Measurements from ENCODE around the gene CGREF1. TPM values are rescaled to one million over a fixed set of nuclear protein-coding genes. Genes with fewer than 3 reads are reported as not detected.
A peak's percentile ranks its signal among the peaks of the same experiment; 100 is the strongest.

Gene CGREF1
- total RNA-seq, 1 experiment from 2014 or later = 4.0 TPM

DNA sequence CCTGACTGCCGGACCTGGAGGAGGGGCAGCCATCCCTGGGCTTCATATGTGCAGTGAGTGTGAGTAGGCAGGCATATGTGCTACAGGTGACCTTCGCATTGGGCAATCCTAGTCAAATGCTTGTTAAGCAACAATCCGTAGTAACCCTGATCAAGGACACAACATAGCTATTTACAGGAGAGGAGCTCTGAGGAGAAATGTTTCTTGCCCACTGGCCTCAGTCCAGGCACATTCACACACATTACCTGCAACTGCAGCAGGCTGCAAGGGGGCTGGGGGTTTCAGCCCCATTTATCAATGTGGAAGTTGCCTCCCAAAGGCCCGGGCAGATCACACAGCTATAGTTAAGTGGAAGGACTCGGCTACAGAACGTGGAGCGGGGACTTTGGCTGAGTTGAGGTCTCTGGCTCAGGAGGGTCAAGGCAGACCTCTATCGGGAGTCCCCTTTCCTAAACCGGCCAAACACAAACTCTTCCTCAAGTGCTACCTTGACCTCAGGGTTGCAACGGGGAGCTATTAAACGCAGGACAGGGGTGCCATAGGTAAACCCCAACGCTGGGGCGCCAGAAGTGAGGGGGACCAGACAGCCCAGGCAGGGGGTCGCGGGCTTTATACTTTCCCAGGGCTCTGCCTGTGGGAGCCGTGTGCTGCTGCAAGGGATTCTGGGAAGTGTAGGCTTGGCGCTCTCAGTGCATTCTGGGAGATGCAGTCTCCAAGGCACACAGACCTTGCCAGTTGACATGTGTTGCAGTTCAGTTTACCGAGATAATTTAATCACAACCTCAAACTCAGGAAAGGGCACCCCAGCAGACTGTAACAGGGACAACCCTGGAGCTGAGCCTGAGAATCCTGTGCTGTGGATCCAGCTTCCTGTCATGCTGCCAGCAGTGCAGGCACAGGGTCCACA, 22.9 kb downstream of the CGREF1 start:
- POLR2A ChIA-PET = no interaction called here
- Histone ChIP-seq H3K79me2 (ENCODE audit: insufficient read depth, low read length) (no peaks in the 10 kb centered on the region), H2AFZ (ENCODE audit: low read depth, low read length, poor library complexity, severe bottlenecking) (peak overlapping the region; percentile 67), H3K4me3 (replicated peaks in 1 of 2; ENCODE audit: low read depth in 1 of 2, low read length in 2 of 2) (no peak overlapping the region), H3K36me3 (ENCODE audit: control insufficient read depth in 1 of 2, insufficient read depth in 2 of 2, low read length in 2 of 2) (no peaks in the 10 kb centered on the region), H3K27ac (ENCODE audit: low read depth, low read length) (no peak overlapping the region), H3K9me2 (ENCODE audit: insufficient read depth) (no peaks in the 10 kb centered on the region), H3K4me2 (ENCODE audit: low read length) (peak overlapping the region; percentile 62), H3K9me3 (ENCODE audit: control insufficient read depth in 1 of 2, insufficient read depth in 1 of 2, low read depth in 1 of 2, low read length in 2 of 2) (no peaks in the 10 kb centered on the region), H3K4me1 (ENCODE audit: control insufficient read depth in 1 of 2, insufficient read depth in 2 of 2, low read length in 2 of 2) (peaks cover 0 to 9% of the 10 kb centered on the region in 2 experiments; a peak in 1 of 4 replicates), H3K9ac (ENCODE audit: low read length) (peak overlapping the region; percentile 20; the same call in 1 of the 2 replicates), H3K27me3 (ENCODE audit: insufficient read depth, low read length) (no peaks in the 10 kb centered on the region), H4K20me1 (ENCODE audit: insufficient read depth) (no peaks in the 10 kb centered on the region)
- DNase-seq (ENCODE audit: low read depth, low spot score) (no peak), ATAC-seq (peak; percentile 88)
- BruUV-seq (replicated peaks) = no TSS peak
- intact Hi-C loops (cut with micrococcal nuclease) = loop anchor here (5.0 kb wide), 1 partner anchor 121 kb away; the partner anchor contains the start of gene CAD
- CTCF ChIA-PET = interaction anchor here (1.0 to 1.6 kb wide), 4 partner anchors 96 to 207 kb away, joined by 3 to 5 read pairs (median 4); no protein-coding TSS in a partner anchor
- RAD21 ChIA-PET (ENCODE audit: low non-redundant PET in 1 of 2, low total read pairs in 2 of 2, uncharacterized antibody in 2 of 2, unreplicated experiment in 2 of 2) = no interaction called here
- TF ChIP-seq, protein P1, sequence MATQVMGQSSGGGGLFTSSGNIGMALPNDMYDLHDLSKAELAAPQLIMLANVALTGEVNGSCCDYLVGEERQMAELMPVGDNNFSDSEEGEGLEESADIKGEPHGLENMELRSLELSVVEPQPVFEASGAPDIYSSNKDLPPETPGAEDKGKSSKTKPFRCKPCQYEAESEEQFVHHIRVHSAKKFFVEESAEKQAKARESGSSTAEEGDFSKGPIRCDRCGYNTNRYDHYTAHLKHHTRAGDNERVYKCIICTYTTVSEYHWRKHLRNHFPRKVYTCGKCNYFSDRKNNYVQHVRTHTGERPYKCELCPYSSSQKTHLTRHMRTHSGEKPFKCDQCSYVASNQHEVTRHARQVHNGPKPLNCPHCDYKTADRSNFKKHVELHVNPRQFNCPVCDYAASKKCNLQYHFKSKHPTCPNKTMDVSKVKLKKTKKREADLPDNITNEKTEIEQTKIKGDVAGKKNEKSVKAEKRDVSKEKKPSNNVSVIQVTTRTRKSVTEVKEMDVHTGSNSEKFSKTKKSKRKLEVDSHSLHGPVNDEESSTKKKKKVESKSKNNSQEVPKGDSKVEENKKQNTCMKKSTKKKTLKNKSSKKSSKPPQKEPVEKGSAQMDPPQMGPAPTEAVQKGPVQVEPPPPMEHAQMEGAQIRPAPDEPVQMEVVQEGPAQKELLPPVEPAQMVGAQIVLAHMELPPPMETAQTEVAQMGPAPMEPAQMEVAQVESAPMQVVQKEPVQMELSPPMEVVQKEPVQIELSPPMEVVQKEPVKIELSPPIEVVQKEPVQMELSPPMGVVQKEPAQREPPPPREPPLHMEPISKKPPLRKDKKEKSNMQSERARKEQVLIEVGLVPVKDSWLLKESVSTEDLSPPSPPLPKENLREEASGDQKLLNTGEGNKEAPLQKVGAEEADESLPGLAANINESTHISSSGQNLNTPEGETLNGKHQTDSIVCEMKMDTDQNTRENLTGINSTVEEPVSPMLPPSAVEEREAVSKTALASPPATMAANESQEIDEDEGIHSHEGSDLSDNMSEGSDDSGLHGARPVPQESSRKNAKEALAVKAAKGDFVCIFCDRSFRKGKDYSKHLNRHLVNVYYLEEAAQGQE (IDR thresholded peaks at IDR 0.05; ENCODE audit: low read depth) = no peak
- no peak for TF ChIP-seq ZNF274 (IDR thresholded peaks at IDR 0.05; ENCODE audit: low read depth, low read length)
- no peak for TF ChIP-seq CBX3 (IDR thresholded peaks at IDR 0.05; ENCODE audit: low read depth)
- TF ChIP-seq POLR2AphosphoS5 (IDR thresholded peaks at IDR 0.05; ENCODE audit: low read depth, low read length) = 0 out of 2 replicates have a peak, but pooled peaks have one; percentile 22
- TF ChIP-seq EZH2phosphoT487 (IDR thresholded peaks at IDR 0.05; ENCODE audit: borderline replicate concordance) = no peak
- TF ChIP-seq SRF (IDR thresholded peaks at IDR 0.05; ENCODE audit: low read depth) = no peak
- TF ChIP-seq POLR2A (IDR thresholded peaks at IDR 0.05; ENCODE audit: borderline replicate concordance, extremely low read depth, insufficient read depth, insufficient read length) = peak; percentile 25
- no peak for TF ChIP-seq ELF1 (IDR thresholded peaks at IDR 0.05; ENCODE audit: borderline replicate concordance, low read depth)
- no peak for TF ChIP-seq EGR1 (IDR thresholded peaks at IDR 0.05; ENCODE audit: low read depth)
- TF ChIP-seq ZFX (IDR thresholded peaks at IDR 0.05) = no peak
- TF ChIP-seq EZH2 (IDR thresholded peaks at IDR 0.05) = no peak
- TF ChIP-seq FOSL1 (IDR thresholded peaks at IDR 0.05; ENCODE audit: low read depth) = no peak

Measured in HCT116 (cell line).